GM12892 (cell line): ENCODE data around the gene IFIT3.

ENCODE experiments used
- POLR2A ChIP-seq: IDR thresholded peaks from 2 replicates; pipeline ENCODE4 v1.6.1; 2011; ENCODE audit warnings: low read depth, low read length, control low read depth
- TAF1 ChIP-seq: IDR thresholded peaks from 2 replicates; pipeline ENCODE4 v1.6.1; 2011; ENCODE audit warnings: low read depth, mild to moderate bottlenecking, control low read depth, low read length, borderline replicate concordance

DNA sequence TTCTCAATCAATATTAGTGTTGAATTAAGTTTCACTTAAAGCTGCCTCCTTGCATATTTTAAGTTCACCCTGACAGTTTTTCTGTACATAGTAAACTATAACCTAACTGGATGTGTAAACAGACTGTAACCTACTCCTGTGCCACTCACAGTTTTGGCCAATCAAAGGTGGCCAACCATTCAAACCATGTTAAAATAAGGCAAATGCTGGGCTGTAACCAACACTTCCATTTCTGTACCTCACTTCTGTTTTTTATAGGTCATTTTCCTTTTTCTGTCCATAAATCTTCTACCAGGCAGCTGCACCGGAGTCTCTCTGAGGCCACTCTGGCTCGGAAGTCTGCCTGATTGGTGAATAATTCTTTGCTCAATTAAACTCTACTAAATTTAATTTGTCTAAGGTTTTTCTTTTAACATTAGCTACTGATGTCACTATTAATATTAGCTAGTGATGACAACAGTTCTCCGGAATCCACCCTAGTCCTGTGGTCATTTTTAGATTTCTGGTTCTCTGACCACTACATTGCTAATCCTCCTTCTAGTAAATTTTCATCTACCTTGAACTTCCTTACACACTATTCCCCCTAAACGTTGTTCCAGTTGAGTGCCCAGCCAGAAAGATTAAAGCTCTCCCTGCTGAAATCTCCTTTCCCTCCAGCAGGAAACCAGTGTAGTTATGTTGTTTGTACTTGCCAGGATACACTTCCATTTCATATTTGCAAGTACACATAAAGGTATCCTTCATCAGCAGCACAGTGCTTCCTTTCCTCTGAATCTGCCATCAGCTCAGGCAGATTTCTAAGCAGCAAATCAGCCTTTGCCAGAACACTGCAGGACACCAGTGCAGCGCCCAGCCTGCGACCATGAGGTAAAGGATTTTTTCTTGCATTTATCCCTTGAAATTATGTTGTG lies 44.5 kb upstream of the IFIT3 start:
- TF ChIP-seq POLR2A: no peak
- no peak for TF ChIP-seq TAF1
